AG04450 (cell line): Measurements from ENCODE around the gene NSL1. TPM values are rescaled to one million over a fixed set of nuclear protein-coding genes. Genes with fewer than 3 reads are reported as not detected.
"Not testable (repeated sequence)": the region's sequence is repeated elsewhere in the genome, so short reads cannot be mapped to it uniquely, and the experiment has no call there.

Source experiments
- CTCF ChIA-PET: fragments of 300-600, 350-600 bp; formaldehyde crosslinking; extraction: SDS; loops from one replicate; lab custom pipeline; 2022; ENCODE audit warnings: antibody characterized with exemption, inconsistent platforms; lab: Charles Lee
- POLR2A ChIA-PET: fragments of 350-600 bp; formaldehyde crosslinking; extraction: SDS; loops from one replicate; lab custom pipeline; 2021; ENCODE audit warnings: antibody characterized with exemption, inconsistent platforms; lab: Yijun Ruan, JAX
- DNase-seq: peaks from one replicate; pipeline ENCODE4 v3.0.0-alpha.2; 2011; ENCODE audit warnings: low read depth, low spot score
- H3K27ac ChIP-seq: one replicate; pipeline ENCODE4 v1.5.1; 2012; ENCODE audit warnings: low read depth, low read length, control low read depth
- H3K27me3 ChIP-seq: one replicate; pipeline ENCODE4 v1.6.0; 2012; ENCODE audit warnings: low read length; ENCODE audit not compliant: control insufficient read depth, insufficient read depth
- H3K4me3 ChIP-seq: 2 replicates; pipeline ENCODE4 v1.5.1; 2011; ENCODE audit warnings: mild to moderate bottlenecking, low read depth, low read length, control low read depth
- H3K9me3 ChIP-seq: 2 replicates; pipeline ENCODE4 v1.5.1; 2012; ENCODE audit warnings: low read length; ENCODE audit not compliant: control insufficient read depth, insufficient read depth
- polyA plus RNA-seq: library from polyadenylated mRNA; depleted of rRNA; stranded (reverse); fragments of >200 nt; gene quantifications from 2 replicates; pipeline ENCODE4 v1.2.3, GENCODE V29; 2011
- TF ChIP-seq, protein P1 (sequence below): IDR thresholded peaks from 2 replicates; pipeline ENCODE4 v1.5.1; 2011; ENCODE audit warnings: low read depth, low read length, control low read depth, inconsistent platforms

The NSL1 gene
- polyA plus RNA-seq, 1 experiment = 33.8 TPM

DNA sequence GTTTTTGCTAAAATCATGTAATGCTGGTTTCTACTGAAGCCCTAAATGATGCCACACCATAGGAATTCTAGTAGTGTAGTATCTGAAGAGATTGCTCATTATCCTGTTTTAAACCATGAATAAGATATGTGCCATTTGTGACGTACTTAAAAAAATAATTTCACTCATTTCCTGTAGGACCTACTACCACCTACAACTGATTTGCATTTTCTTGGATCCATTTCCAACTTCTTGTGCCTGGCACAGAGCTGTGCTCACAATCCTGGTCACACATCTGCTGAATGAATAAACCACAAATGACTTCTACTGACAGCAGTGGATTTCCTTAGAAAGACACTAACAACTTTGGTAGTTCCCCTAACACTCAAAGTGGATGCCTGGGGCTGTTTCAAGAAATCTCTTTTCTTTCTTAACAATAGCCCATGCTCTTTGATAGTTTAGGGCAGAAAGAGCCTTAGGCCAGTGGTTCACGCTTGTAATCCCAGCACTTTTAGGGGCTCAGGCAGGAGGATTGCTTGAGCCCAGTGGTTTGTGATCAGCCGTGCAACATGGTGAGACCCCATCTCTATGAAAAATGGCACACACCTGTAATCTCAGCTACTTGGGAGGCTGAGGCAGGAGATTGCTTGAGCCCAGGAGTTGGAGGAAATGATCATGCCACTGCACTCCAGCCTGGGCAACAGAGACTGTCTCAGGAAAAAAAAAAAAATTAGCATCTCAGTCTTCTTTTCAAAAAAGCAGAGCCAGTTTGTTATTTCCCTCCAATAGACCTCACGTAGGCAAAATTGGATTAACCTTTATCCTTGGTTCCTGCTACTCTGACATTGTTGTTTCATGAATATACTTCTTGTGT is 78.9 kb downstream of the NSL1 start:
- H3K4me3 ChIP-seq = no peak overlapping the region
- ChIA-PET POLR2A (no interaction called here), CTCF (interaction anchor here (0.7 to 1.5 kb wide), 2 partner anchors 37 to 48 kb away, joined by 3 read pairs; no protein-coding TSS in a partner anchor)
- no peaks in the 10 kb centered on the region for H3K27me3 ChIP-seq
- no peak for DNase-seq
- TF ChIP-seq, protein P1, sequence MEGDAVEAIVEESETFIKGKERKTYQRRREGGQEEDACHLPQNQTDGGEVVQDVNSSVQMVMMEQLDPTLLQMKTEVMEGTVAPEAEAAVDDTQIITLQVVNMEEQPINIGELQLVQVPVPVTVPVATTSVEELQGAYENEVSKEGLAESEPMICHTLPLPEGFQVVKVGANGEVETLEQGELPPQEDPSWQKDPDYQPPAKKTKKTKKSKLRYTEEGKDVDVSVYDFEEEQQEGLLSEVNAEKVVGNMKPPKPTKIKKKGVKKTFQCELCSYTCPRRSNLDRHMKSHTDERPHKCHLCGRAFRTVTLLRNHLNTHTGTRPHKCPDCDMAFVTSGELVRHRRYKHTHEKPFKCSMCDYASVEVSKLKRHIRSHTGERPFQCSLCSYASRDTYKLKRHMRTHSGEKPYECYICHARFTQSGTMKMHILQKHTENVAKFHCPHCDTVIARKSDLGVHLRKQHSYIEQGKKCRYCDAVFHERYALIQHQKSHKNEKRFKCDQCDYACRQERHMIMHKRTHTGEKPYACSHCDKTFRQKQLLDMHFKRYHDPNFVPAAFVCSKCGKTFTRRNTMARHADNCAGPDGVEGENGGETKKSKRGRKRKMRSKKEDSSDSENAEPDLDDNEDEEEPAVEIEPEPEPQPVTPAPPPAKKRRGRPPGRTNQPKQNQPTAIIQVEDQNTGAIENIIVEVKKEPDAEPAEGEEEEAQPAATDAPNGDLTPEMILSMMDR = no peak
- H3K27ac ChIP-seq = peak overlapping the region; percentile 71
- H3K9me3 ChIP-seq = no peaks in the 10 kb centered on the region

DNA sequence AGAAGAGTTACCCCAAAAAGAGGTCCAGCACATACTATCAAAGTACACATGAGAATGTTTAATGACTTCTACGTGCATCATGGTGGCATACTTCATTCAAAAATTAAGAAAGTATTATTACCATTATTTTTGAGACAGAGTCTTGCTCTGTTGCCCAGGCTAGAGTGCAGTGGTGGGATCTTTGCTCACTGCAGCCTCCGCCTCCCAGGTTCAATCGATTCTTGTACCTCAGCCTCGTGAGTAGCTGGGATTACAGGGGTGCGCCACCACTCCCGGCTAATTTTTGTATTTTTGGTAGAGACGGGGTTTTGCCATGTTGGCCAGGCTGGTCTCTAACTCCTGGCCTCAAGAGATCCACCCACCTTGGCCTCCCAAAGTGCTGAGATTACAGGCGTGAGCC is 79.6 kb downstream of the NSL1 start:
- POLR2A ChIA-PET, DNase-seq, H3K9me3 ChIP-seq, H3K27me3 ChIP-seq, H3K27ac ChIP-seq, H3K4me3 ChIP-seq: not testable (repeated sequence)
- CTCF ChIA-PET = interaction anchor here (1.5 kb wide), 1 partner anchor 47 kb away, joined by 3 read pairs; no protein-coding TSS in a partner anchor

DNA sequence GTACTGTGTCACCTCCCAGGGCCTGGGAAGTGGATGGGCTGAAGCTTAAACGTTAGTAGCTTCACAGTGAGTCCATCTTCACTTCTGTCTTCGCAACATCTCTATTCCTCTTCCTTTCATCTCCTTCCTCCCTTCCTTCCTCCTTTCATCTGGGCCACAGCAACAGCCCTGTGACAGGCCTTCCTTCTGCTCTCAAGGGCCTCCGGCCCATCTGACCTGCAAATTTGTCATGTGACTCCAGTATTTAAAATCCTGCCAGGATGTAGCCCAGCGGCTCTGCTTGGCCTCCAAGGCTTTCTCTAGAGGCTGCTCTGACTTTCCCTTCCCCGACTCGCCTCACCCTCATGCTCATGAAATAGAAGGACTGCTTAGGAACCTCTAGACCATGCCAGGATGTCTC is 81.0 kb downstream of the NSL1 start:
- POLR2A ChIA-PET = no interaction called here
- Histone ChIP-seq H3K9me3 (no peaks in the 10 kb centered on the region), H3K27ac (no peak overlapping the region), H3K27me3 (no peaks in the 10 kb centered on the region), H3K4me3 (no peak overlapping the region)
- CTCF ChIA-PET = interaction anchor here (0.8 kb wide), 1 partner anchor 9 kb away, joined by 3 read pairs; no protein-coding TSS in a partner anchor
- TF ChIP-seq, protein P1 = no peak
- DNase-seq = no peak

DNA sequence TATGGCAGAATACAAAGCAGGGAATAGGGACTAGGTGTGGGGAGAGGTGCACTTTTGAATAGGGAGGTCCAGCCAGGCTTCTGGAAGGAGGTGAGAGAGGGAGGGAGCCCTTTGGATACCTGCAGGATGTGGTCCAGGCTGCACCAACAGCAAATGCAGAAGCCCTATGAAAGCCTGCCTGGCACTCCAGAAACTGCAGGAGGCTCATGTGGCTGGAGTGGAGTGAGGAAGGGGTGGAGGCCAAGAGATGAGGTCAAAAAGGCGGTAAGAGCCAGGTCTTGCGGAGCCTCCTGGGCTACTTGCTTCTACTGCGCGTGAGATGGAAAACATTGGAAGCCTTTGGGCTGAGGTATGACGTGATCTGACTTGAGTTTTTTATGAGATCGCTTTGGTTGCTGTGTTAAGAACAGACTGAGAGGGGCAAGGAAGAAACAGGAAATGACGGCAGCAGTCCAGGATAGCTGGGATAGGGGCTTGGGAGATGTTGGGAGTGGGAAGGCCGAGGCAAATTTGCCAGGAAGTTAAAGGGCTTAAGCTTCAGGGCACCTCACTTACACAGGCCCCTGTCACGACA is 87.5 kb downstream of the NSL1 start:
- Histone ChIP-seq H3K9me3 (no peaks in the 10 kb centered on the region; the same call in 1 of the 2 replicates), H3K4me3 (no peak overlapping the region), H3K27ac (no peak overlapping the region), H3K27me3 (peaks cover 4% of the 10 kb centered on the region)
- no peak for DNase-seq
- TF ChIP-seq, protein P1 = no peak
- CTCF ChIA-PET = interaction anchor here (1.2 kb wide), 2 partner anchors 39 to 45 kb away, joined by 3 to 4 read pairs; no protein-coding TSS in a partner anchor
- POLR2A ChIA-PET = interaction anchor here (0.6 kb wide), 1 partner anchor 28 kb away, joined by 3 read pairs; no protein-coding TSS in a partner anchor

DNA sequence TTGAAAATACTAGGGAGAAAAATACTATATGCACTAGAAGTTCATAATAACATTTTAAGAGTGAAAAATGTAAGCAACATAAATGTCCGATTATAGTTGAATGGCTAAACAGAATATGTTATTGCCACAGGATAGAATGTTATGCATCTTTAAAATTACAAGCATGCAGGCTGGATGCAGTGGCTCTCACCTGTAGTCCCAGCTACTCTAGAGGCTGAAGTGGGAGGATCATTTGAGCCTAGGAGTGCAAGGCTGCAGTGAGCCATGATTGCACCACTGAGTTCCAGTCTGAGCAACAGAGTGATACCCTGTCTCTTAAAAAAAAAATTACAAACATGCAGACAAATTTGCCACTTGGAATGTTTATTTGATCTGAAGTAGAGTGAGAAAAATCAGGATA is 88.9 kb downstream of the NSL1 start:
- Histone ChIP-seq H3K27me3 (peaks cover 4% of the 10 kb centered on the region), H3K27ac (no peak overlapping the region), H3K4me3 (no peak overlapping the region), H3K9me3 (no peaks in the 10 kb centered on the region; the same call in 1 of the 2 replicates)
- CTCF ChIA-PET = interaction anchor here (1.0 kb wide), 2 partner anchors 41 to 47 kb away, joined by 3 read pairs; no protein-coding TSS in a partner anchor
- TF ChIP-seq, protein P1 = no peak
- POLR2A ChIA-PET = no interaction called here
- no peak for DNase-seq
